Measurements from ENCODE around the gene SLC14A1.

DNA sequence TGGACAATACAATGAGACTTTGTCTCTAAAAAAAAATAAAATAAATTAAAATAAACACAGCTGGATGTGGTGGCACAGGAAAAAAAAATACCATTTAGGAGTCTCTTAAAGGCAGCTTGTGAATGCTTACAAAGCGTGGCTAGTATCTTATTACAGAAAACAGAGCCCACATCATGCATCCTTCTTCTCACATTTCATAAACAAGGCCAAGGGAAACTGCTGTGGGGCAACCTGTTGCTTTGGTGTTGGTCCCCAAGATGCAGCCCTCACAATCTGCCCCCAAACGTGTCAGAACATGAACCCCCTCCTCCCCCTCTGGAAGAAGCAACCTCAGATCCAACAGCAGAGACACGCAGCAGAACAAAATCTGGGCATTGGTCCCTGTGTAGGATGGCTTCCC lies 2.6 kb downstream of the SLC14A1 start:
- no peak for TF ChIP-seq POLR2A (IDR thresholded peaks at IDR 0.05)
- TF ChIP-seq, protein P1, sequence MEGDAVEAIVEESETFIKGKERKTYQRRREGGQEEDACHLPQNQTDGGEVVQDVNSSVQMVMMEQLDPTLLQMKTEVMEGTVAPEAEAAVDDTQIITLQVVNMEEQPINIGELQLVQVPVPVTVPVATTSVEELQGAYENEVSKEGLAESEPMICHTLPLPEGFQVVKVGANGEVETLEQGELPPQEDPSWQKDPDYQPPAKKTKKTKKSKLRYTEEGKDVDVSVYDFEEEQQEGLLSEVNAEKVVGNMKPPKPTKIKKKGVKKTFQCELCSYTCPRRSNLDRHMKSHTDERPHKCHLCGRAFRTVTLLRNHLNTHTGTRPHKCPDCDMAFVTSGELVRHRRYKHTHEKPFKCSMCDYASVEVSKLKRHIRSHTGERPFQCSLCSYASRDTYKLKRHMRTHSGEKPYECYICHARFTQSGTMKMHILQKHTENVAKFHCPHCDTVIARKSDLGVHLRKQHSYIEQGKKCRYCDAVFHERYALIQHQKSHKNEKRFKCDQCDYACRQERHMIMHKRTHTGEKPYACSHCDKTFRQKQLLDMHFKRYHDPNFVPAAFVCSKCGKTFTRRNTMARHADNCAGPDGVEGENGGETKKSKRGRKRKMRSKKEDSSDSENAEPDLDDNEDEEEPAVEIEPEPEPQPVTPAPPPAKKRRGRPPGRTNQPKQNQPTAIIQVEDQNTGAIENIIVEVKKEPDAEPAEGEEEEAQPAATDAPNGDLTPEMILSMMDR (IDR thresholded peaks at IDR 0.05): no peak

Measured in testis (tissue), 2 donors.